Astrocyte of the cerebellum (primary cell): ENCODE results near the gene ERAL1.
A peak's percentile ranks its signal among the peaks of the same experiment; 100 is the strongest.
"Not testable (repeated sequence)": the region's sequence is repeated elsewhere in the genome, so short reads cannot be mapped to it uniquely, and the experiment has no call there.

Experiments
- DNase-seq: peaks from one replicate; pipeline ENCODE4 v3.0.0-alpha.2; 2011; ENCODE audit warnings: low read depth
- H3K4me3 ChIP-seq: 2 replicates; pipeline ENCODE4 v1.5.1; 2011; ENCODE audit warnings: mild to moderate bottlenecking, low read depth, low read length, moderate library complexity
- in situ Hi-C: cut with HindIII; loops from 2 replicates; pipeline ENCODE4 v1.10.0; 2017; ENCODE audit warnings: low sequenced_read_pairs
- TF ChIP-seq, protein P1 (sequence below): IDR thresholded peaks from 2 replicates; pipeline ENCODE4 v1.5.1; 2012; ENCODE audit warnings: low read length, low read depth, moderate library complexity, mild to moderate bottlenecking; ENCODE audit errors: missing control alignments

Gene ERAL1

DNA sequence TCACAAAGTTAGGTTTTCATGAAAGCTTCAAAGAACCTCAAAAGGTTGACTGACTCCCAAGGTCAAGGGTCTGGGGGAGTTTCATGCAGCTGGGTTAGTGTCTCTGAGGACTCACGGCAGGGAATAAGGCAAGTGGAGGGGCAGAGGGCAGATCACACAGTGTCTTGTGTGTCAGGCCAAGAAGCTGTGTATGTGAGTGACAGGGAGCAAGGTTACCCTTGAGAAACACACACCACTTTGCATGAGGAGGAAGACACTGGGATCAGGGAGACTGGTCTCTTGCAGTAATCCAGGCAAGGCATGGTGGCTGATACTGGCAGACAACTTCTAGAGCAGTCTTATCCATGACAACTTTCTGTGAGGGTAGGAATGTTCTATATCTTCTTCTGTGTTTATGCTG lies 36.4 kb downstream of the ERAL1 start:
- no peak for DNase-seq
- no peak overlapping the region for H3K4me3 ChIP-seq
- TF ChIP-seq, protein P1, sequence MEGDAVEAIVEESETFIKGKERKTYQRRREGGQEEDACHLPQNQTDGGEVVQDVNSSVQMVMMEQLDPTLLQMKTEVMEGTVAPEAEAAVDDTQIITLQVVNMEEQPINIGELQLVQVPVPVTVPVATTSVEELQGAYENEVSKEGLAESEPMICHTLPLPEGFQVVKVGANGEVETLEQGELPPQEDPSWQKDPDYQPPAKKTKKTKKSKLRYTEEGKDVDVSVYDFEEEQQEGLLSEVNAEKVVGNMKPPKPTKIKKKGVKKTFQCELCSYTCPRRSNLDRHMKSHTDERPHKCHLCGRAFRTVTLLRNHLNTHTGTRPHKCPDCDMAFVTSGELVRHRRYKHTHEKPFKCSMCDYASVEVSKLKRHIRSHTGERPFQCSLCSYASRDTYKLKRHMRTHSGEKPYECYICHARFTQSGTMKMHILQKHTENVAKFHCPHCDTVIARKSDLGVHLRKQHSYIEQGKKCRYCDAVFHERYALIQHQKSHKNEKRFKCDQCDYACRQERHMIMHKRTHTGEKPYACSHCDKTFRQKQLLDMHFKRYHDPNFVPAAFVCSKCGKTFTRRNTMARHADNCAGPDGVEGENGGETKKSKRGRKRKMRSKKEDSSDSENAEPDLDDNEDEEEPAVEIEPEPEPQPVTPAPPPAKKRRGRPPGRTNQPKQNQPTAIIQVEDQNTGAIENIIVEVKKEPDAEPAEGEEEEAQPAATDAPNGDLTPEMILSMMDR = no peak
- in situ Hi-C loops = no loop called here

DNA sequence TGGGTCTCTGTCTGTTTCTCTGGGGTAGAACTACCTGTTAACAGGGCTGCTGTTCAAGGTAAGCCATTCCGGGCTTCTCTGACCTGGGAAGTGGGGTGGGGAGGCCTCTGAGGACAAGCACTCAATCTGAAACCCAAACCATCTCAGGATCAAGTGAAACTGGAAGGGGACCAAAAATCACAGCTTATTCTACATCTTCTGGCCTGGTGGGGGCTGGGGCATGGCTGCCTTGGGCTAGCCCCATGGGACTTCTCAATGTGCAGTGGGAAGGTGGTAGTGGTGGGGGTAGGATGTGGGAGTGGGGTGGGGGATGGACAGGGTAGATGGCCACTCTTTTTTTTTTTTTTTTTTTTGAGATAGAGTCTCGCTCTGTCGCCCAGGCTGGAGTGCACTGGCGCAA lies 37.2 kb downstream of the ERAL1 start:
- no peak overlapping the region for H3K4me3 ChIP-seq
- no peak for DNase-seq
- in situ Hi-C loops = no loop called here
- TF ChIP-seq, protein P1 = no peak

DNA sequence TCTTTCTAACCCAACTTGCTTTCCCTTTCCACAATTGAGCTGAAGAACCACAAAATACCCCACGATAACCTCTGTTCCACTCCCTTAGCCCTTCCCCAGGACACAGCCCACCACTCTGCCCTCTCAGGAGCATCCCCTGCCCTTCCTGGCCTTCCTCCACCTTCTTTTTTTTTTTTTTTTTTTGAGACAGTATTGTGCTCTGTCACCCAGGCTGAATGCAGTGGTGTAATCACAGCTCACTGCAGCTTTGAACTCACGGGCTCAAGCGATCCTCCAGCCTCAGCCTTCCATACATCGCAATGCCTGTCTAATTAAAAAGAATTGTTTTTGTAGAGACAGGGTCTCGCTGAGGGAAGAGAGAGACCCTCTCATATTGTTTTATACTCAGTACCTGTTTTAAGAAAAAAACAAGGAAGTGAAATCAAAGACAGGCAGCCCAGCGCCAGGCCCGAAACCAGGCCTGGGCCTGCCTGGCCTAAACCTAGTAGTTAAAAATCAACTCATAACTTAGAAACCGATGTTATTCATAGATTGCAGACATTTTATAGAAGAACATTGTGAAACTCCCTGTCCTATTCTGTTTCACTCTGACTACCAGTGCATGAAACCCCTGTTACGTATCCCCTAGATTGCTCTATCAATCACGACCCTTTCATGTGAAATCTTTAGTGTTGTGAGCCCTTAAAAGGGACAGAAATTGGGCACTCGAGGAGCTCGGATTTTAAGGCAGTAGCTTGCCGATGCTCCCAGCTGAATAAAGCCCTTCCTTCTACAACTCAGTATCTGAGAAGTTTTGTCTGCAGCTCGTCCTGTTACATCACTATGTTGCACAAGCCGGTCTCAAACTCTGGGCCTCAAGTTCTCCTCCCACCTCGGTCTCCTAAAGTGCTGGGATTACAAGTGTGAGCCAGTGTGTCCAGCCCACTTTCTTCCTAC lies 38.7 kb downstream of the ERAL1 start:
- DNase-seq, H3K4me3 ChIP-seq, in situ Hi-C loops: not testable (repeated sequence)

DNA sequence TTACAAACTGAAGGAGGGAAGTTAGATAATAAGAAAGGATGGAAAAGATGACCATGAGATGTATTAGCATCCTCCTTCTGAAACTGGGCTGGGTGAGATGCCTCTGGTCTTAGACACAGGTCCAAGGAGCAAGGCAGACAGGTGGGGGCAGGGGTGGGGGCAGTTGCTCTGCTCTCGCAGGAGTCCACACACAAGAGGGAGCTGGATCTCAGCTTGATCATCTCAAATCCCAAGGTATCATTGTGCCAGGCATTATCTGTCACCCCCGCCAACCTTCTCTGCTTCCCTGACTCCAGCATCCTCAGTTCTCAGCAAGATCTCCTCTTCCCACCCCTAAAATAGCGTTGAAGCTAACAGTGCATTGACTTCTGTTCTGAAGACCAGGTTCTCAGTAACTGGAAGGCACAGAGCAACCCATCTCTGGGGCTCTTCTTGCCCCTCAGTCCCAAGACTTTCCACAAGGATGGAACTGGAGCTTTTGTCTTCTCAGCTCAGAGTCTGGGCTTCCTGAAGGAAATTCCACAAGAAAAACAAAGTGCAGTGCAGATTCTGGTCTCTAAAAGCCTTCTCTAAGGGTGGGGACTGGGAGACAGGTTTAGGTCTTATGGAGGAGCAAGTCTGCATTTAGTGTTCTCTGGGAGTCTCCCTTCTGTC lies 41.1 kb downstream of the ERAL1 start:
- DNase-seq = no peak
- TF ChIP-seq, protein P1 = no peak
- in situ Hi-C loops = no loop called here
- H3K4me3 ChIP-seq = peak overlapping the region; percentile 76

DNA sequence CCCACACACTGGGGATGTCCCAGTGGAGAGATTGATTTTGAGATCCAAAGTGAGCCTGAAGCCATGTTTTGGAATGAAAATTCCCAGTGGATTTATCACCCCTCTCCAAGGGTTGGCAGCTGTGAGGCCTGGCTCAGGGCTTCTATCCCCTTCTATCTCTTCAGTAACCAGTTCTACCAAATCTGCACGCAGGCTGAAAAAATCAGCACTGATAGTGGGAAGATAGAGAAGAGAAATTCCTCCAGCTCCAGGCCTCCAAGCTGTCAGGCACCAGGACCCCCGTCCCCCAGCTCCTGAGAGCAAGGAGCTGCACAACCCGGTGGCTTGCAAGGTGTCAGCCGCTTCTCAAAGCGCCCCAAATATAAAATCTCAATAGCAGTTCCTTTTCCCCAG lies 41.7 kb downstream of the ERAL1 start:
- DNase-seq = no peak
- H3K4me3 ChIP-seq = peak overlapping the region; percentile 76
- in situ Hi-C loops = no loop called here
- TF ChIP-seq, protein P1 = no peak

DNA sequence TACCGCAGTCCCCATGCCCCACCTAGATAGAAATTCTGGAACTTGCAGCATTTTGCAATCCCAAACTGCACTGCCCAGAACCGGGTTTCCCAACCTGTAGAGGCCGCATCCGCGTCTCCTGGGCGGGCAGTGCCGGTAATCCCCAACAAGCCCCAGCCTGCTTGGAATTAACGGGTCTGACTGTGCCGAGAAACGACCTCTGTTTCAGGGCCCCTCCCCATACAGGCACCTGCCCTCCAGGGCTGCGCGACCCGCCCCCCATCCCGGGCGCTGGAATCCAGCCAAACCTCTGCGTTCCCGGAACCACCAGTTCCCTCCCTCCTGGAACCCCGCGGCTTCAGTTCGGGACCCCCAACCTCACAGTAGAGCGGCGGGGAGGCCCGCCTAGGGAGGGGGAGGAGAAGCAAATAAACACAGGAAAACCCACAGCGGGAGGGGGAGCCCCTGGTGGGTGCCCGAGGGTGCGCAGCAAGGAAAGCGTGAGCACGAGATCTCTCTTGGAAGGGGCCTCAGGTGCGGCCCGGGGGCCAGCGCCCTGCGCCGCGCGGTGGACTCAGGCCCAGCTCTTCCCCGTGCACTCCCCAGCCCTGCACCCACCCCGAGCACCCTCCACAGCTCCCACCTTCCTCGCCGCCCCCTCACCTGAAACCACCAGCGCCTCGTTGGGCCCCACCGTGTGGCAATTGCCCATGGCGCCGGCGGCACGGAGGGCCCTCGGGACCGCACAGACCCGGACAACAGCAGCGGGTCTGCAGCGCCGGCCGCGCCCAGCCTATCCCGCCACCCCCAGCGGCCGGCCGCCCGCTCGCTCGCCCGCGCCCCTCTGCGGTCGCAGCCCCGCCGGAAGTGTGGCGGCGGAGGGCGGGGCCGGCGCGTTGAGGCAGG lies 42.3 kb downstream of the ERAL1 start, which contains the start of gene FLOT2:
Gene FLOT2, minus strand, starts transcription at position 850 of the 885 bp plus-strand sequence. Its CDS starts 159 bp downstream, at position 691.
- in situ Hi-C loops = no loop called here
- TF ChIP-seq, protein P1 = peak; percentile 0
- no peak for DNase-seq

More for the DNA sequence above, 42.3 kb downstream of the ERAL1 start, which contains the start of gene FLOT2:
- peak within 1 kb of the TSS; percentile 76 for H3K4me3 ChIP-seq
